ENCODE results near the gene AK5.

Gene AK5

DNA sequence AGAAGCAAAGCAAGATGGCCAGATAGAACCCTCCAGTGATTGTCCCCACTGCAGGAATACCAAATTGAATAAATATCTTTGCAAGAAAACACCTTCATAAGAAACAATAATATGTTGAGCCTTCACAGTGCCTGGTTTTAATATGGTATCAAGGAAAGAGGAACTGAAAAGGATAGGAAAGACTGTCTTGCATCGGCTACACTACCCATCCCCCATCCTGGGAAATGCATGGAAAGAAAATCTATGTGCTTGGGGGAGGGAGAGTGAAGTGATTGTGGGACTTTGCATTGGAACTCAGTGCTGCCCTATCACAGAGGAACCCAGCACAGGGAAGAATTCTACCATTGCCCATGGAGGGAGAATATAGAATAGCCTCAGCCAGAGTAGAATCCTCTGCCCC is 28.6 kb upstream of the AK5 start:
- TF ChIP-seq ZC3H10 (CRISPR knock-in tag; IDR thresholded peaks at IDR 0.05) (no peak), RARB (CRISPR knock-in tag; IDR thresholded peaks at IDR 0.05) (no peak), TOX (CRISPR knock-in tag; IDR thresholded peaks at IDR 0.05; ENCODE audit: borderline replicate concordance) (no peak), SNAI2 (CRISPR knock-in tag; IDR thresholded peaks at IDR 0.05) (no peak), CSDC2 (CRISPR knock-in tag; IDR thresholded peaks at IDR 0.05) (no peak), OSR1 (CRISPR knock-in tag; IDR thresholded peaks at IDR 0.05) (no peak), ZFP3 (CRISPR knock-in tag; IDR thresholded peaks at IDR 0.05) (no peak), ZNF70 (CRISPR knock-in tag; IDR thresholded peaks at IDR 0.05) (no peak), BACH2 (CRISPR knock-in tag; IDR thresholded peaks at IDR 0.05; ENCODE audit: borderline replicate concordance) (no peak), ISL1 (CRISPR knock-in tag; IDR thresholded peaks at IDR 0.05) (no peak), PPARA (CRISPR knock-in tag; IDR thresholded peaks at IDR 0.05; ENCODE audit: borderline replicate concordance) (no peak), ARNTL (CRISPR knock-in tag; IDR thresholded peaks at IDR 0.05; ENCODE audit: borderline replicate concordance, low read depth) (no peak), TCF4 (CRISPR knock-in tag; IDR thresholded peaks at IDR 0.05; ENCODE audit: borderline replicate concordance) (no peak), ZNF565 (CRISPR knock-in tag; conservative IDR thresholded peaks at IDR 0.05; ENCODE audit: low read depth) (no peak)
- TF ChIP-seq, protein P1, sequence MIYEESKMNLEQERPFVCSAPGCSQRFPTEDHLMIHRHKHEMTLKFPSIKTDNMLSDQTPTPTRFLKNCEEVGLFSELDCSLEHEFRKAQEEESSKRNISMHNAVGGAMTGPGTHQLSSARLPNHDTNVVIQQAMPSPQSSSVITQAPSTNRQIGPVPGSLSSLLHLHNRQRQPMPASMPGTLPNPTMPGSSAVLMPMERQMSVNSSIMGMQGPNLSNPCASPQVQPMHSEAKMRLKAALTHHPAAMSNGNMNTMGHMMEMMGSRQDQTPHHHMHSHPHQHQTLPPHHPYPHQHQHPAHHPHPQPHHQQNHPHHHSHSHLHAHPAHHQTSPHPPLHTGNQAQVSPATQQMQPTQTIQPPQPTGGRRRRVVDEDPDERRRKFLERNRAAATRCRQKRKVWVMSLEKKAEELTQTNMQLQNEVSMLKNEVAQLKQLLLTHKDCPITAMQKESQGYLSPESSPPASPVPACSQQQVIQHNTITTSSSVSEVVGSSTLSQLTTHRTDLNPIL (CRISPR knock-in tag; IDR thresholded peaks at IDR 0.05; ENCODE audit: low read depth): no peak
- TF ChIP-seq, protein P2, sequence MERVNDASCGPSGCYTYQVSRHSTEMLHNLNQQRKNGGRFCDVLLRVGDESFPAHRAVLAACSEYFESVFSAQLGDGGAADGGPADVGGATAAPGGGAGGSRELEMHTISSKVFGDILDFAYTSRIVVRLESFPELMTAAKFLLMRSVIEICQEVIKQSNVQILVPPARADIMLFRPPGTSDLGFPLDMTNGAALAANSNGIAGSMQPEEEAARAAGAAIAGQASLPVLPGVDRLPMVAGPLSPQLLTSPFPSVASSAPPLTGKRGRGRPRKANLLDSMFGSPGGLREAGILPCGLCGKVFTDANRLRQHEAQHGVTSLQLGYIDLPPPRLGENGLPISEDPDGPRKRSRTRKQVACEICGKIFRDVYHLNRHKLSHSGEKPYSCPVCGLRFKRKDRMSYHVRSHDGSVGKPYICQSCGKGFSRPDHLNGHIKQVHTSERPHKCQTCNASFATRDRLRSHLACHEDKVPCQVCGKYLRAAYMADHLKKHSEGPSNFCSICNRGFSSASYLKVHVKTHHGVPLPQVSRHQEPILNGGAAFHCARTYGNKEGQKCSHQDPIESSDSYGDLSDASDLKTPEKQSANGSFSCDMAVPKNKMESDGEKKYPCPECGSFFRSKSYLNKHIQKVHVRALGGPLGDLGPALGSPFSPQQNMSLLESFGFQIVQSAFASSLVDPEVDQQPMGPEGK (CRISPR knock-in tag; IDR thresholded peaks at IDR 0.05; ENCODE audit: borderline replicate concordance): no peak
- ATAC-seq: no peak

DNA sequence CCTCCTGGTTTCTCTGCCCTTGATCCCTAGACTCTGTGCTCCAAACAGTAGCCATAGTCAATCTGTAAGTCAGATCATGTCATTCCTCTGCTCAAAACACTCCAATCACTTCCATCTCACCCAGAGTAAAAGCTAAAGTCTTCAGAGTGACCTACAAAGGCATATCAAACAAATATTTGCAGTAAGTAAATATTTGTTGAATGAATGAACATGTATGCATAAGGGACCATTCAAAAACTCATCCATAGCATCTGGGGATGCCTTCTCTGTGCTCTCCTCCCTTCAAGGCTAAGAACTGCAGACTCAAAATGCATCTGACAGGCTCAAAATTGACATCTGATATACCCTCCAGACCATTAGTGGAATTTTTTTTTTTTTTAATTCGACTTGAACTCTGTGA is 18.1 kb upstream of the AK5 start:
- ATAC-seq: no peak
- TF ChIP-seq, protein P2 (CRISPR knock-in tag; IDR thresholded peaks at IDR 0.05; ENCODE audit: borderline replicate concordance): no peak
- no peak for TF ChIP-seq ZFP3 (CRISPR knock-in tag; IDR thresholded peaks at IDR 0.05)
- TF ChIP-seq, protein P1 (CRISPR knock-in tag; IDR thresholded peaks at IDR 0.05; ENCODE audit: low read depth): no peak
- TF ChIP-seq TOX (CRISPR knock-in tag; IDR thresholded peaks at IDR 0.05; ENCODE audit: borderline replicate concordance): no peak
- no peak for TF ChIP-seq CSDC2 (CRISPR knock-in tag; IDR thresholded peaks at IDR 0.05)
- TF ChIP-seq GLIS3 (CRISPR knock-in tag; IDR thresholded peaks at IDR 0.05): no peak
- TF ChIP-seq BACH2 (CRISPR knock-in tag; IDR thresholded peaks at IDR 0.05; ENCODE audit: borderline replicate concordance): no peak
- TF ChIP-seq, protein P3, sequence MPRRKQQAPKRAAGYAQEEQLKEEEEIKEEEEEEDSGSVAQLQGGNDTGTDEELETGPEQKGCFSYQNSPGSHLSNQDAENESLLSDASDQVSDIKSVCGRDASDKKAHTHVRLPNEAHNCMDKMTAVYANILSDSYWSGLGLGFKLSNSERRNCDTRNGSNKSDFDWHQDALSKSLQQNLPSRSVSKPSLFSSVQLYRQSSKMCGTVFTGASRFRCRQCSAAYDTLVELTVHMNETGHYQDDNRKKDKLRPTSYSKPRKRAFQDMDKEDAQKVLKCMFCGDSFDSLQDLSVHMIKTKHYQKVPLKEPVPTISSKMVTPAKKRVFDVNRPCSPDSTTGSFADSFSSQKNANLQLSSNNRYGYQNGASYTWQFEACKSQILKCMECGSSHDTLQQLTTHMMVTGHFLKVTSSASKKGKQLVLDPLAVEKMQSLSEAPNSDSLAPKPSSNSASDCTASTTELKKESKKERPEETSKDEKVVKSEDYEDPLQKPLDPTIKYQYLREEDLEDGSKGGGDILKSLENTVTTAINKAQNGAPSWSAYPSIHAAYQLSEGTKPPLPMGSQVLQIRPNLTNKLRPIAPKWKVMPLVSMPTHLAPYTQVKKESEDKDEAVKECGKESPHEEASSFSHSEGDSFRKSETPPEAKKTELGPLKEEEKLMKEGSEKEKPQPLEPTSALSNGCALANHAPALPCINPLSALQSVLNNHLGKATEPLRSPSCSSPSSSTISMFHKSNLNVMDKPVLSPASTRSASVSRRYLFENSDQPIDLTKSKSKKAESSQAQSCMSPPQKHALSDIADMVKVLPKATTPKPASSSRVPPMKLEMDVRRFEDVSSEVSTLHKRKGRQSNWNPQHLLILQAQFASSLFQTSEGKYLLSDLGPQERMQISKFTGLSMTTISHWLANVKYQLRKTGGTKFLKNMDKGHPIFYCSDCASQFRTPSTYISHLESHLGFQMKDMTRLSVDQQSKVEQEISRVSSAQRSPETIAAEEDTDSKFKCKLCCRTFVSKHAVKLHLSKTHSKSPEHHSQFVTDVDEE (CRISPR knock-in tag; IDR thresholded peaks at IDR 0.05): no peak
- TF ChIP-seq, protein P4, sequence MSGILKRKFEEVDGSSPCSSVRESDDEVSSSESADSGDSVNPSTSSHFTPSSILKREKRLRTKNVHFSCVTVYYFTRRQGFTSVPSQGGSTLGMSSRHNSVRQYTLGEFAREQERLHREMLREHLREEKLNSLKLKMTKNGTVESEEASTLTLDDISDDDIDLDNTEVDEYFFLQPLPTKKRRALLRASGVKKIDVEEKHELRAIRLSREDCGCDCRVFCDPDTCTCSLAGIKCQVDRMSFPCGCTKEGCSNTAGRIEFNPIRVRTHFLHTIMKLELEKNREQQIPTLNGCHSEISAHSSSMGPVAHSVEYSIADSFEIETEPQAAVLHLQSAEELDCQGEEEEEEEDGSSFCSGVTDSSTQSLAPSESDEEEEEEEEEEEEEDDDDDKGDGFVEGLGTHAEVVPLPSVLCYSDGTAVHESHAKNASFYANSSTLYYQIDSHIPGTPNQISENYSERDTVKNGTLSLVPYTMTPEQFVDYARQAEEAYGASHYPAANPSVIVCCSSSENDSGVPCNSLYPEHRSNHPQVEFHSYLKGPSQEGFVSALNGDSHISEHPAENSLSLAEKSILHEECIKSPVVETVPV (CRISPR knock-in tag; IDR thresholded peaks at IDR 0.05): no peak
- TF ChIP-seq OSR1 (CRISPR knock-in tag; IDR thresholded peaks at IDR 0.05): no peak
- TF ChIP-seq ZFP30 (CRISPR knock-in tag; IDR thresholded peaks at IDR 0.05): no peak
- no peak for TF ChIP-seq ISL1 (CRISPR knock-in tag; IDR thresholded peaks at IDR 0.05)
- no peak for TF ChIP-seq ESRRG (CRISPR knock-in tag; IDR thresholded peaks at IDR 0.05)
- TF ChIP-seq ZNF565 (CRISPR knock-in tag; conservative IDR thresholded peaks at IDR 0.05; ENCODE audit: low read depth): no peak

Measured in SK-N-SH treated with all-trans-retinoic acid at 6 μM for 48 hours (cell line).